Thoracic aorta (tissue), 2 donors: Measurements from ENCODE around the gene TLR9. TPM values are rescaled to one million over a fixed set of nuclear protein-coding genes. Genes with fewer than 3 reads are reported as not detected.

ENCODE experiments used
- ATAC-seq: fragments of 150-250 bp; one replicate; pipeline ENCODE4 v1.8.0; 2017; ENCODE audit warnings: low read depth; ENCODE audit not compliant: insufficient number of reproducible peaks, low FRiP score
- DNase-seq: peaks from one replicate; pipeline ENCODE4 v3.0.0-alpha.2; 2020; ENCODE audit warnings: low spot score
- H3K27ac ChIP-seq, 2 donors: fragments of 200-600 bp; sonication (generic); 1 replicate in 1 of 2; 2 replicates in 1 of 2; pipeline ENCODE4 v1.5.1; 2016; ENCODE audit warnings: mild to moderate bottlenecking in 2 of 2, moderate library complexity in 2 of 2
- H3K27me3 ChIP-seq: fragments of 200-600 bp; sonication (generic); replicated peaks from 2 replicates; pipeline ENCODE4 v1.6.0; 2016; ENCODE audit warnings: mild to moderate bottlenecking; ENCODE audit not compliant: insufficient read depth
- H3K36me3 ChIP-seq: fragments of 200-600 bp; sonication (generic); one replicate; pipeline ENCODE4 v1.5.1; 2016
- H3K4me1 ChIP-seq, 2 donors: fragments of 200-600 bp; sonication (generic); 1 replicate in 1 of 2; 2 replicates in 1 of 2; pipeline versions ENCODE4 v1.5.1 to v1.6.0; 2016; ENCODE audit warnings: low read depth in 2 of 2, mild to moderate bottlenecking in 1 of 2; ENCODE audit not compliant: control insufficient read depth in 1 of 2
- H3K4me3 ChIP-seq: fragments of 200-600 bp; sonication (generic); 2 replicates; pipeline ENCODE4 v1.5.1; 2016; ENCODE audit warnings: mild to moderate bottlenecking
- H3K9me3 ChIP-seq: fragments of 200-600 bp; sonication (generic); 2 replicates; pipeline ENCODE4 v1.5.1; 2016
- total RNA-seq, 2 donors: library from RNA; depleted of rRNA; stranded (reverse); fragments of >200 nt; gene quantifications; one replicate each; pipeline versions ENCODE4 v1.1.0 to v1.2.3, GENCODE V29; 2016
- TF ChIP-seq, protein P1 (sequence below): fragments of 200-600 bp; sonication (generic); IDR thresholded peaks from one replicate; pipeline ENCODE4 v1.5.1; 2019; ENCODE audit warnings: antibody characterized with exemption

The TLR9 gene
- total RNA-seq, 2 donors from 2014 or later: not detected

DNA sequence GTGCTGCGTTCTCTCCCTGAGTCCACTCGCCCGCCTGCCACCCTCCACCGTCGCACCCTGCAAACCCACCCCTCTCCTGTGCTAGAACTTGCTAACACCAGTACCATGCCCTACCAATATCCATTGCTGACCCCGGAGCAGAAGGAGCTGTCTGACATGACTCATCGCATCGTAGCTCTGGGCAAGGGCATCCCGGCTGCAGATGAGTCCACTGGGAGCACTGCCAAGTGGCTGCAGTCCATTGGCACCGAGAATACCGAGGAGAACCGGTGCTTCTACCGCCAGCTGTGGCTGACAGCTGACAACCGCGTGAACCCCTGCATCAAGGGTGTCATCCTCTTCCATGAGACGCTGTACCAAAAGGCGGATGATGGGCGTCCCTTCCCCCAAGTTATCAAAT lies 32.4 kb downstream of the TLR9 start:
- H3K4me3 ChIP-seq: no peak overlapping the region
- peaks cover 10 to 28% of the 10 kb centered on the region in 2 donors for H3K4me1 ChIP-seq
- no peak for DNase-seq
- H3K27me3 ChIP-seq: no peaks in the 10 kb centered on the region
- H3K36me3 ChIP-seq: no peaks in the 10 kb centered on the region
- ATAC-seq: no peak
- no peak overlapping the region for H3K27ac ChIP-seq
- TF ChIP-seq, protein P1, sequence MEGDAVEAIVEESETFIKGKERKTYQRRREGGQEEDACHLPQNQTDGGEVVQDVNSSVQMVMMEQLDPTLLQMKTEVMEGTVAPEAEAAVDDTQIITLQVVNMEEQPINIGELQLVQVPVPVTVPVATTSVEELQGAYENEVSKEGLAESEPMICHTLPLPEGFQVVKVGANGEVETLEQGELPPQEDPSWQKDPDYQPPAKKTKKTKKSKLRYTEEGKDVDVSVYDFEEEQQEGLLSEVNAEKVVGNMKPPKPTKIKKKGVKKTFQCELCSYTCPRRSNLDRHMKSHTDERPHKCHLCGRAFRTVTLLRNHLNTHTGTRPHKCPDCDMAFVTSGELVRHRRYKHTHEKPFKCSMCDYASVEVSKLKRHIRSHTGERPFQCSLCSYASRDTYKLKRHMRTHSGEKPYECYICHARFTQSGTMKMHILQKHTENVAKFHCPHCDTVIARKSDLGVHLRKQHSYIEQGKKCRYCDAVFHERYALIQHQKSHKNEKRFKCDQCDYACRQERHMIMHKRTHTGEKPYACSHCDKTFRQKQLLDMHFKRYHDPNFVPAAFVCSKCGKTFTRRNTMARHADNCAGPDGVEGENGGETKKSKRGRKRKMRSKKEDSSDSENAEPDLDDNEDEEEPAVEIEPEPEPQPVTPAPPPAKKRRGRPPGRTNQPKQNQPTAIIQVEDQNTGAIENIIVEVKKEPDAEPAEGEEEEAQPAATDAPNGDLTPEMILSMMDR: no peak
- H3K9me3 ChIP-seq: no peaks in the 10 kb centered on the region

DNA sequence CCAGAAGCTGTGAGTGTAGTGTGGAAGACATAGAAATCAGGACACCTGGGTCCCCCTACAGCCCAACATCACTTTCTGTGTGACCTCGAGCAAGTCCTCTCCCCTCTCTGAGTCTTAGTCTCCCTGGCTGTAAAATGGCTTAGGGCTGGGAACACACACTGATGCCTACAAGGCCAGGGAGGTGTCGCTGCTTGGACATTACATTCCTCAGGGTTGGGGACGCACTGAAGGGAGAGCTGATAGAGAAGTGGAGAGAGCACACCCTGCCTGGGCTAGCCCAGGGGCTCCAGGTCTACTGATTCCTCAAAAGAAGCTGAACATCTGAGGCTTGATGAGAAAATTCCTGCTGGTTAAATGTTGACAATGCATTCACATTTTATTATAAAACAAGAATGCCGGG lies 33.8 kb downstream of the TLR9 start:
- H3K27ac ChIP-seq: no peak overlapping the region

DNA sequence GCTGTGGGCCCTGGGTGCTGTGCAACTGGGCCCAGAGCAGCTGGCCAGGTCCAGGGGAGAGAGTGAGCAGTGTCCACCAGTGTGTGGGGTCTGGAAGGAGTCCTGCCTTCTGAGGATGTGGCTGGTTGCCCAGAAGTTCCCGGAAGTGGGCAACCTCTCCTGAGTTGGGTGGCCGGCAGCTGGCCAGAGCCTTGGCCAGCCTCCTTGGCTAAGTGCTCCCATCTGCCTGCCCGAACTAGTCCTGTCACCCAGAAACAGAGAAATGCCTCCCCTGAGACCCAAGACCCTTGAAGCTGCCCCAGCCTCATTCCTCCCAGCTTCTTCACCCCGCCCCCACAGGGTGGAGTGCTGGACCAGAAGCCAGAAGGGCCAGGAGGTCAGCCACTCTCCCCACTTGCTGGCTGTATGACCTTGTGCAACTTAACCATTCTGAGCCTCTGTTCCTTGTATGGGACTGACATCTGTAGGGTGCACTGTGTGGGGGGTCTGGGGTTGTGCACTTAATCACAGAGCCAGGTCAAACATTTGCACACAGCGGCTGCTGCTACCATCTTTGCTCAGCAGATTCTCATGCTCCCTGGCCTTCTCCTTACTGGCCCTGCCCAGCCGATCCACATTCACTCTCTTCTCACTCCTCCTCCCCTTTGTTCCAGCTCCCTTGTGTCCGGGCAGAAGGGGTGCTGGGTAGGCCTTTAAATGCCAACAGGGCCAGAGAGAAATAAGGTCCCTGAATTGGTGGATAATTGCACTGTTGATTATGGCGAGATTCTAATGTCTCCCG lies 35.0 kb downstream of the TLR9 start:
- DNase-seq (no peak), ATAC-seq (peak; percentile 55)
- Histone ChIP-seq H3K9me3 (no peaks in the 10 kb centered on the region), H3K4me3 (no peak overlapping the region), H3K27me3 (no peaks in the 10 kb centered on the region), H3K4me1 (peaks cover 5 to 19% of the 10 kb centered on the region in 2 donors), H3K36me3 (no peaks in the 10 kb centered on the region), H3K27ac (peak overlapping the region; percentile 29 to 37)
- TF ChIP-seq, protein P1: no peak

More for the DNA sequence above, 33.8 kb downstream of the TLR9 start:
- TF ChIP-seq, protein P1: no peak
- H3K36me3 ChIP-seq: no peaks in the 10 kb centered on the region
- ATAC-seq (no peak), DNase-seq (no peak)
- H3K27me3 ChIP-seq: no peaks in the 10 kb centered on the region
- H3K9me3 ChIP-seq: no peaks in the 10 kb centered on the region
- H3K4me3 ChIP-seq: no peak overlapping the region
- peaks cover 5 to 19% of the 10 kb centered on the region in 2 donors for H3K4me1 ChIP-seq

- no peaks in the 10 kb centered on the region for H3K9me3 ChIP-seq
- H3K4me1 ChIP-seq: peaks cover 5 to 19% of the 10 kb centered on the region in 2 donors
- TF ChIP-seq, protein P1: no peak
- H3K27me3 ChIP-seq: no peaks in the 10 kb centered on the region
- H3K4me3 ChIP-seq: no peak overlapping the region
- ATAC-seq (no peak), DNase-seq (no peak)
- H3K36me3 ChIP-seq: no peaks in the 10 kb centered on the region
- H3K27ac ChIP-seq: no peak overlapping the region
Measured at GRCh38 chr3:52188556-52188955, 36.9 kb downstream of the TLR9 start.

DNA sequence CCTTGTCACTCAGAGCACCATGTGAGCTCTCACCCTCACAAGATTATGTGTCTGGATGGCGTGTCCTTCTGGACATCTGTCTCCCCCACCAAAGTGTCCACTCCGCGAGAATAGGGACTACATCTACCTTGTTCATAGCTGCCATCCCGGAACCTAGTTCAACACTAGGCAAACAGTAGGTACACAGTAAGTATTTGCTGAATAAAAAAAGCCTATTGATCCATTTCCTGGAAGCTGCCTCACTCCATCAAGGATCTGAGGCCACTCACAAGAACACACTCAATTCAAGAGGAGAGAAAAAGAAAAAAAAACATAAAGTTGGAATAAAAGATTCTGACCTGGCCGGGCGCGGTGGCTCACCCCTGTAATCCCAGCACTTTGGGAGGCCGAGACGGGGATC lies 38.7 kb downstream of the TLR9 start:
- Histone ChIP-seq H3K4me1 (peaks cover 5 to 19% of the 10 kb centered on the region in 2 donors), H3K27ac (no peak overlapping the region), H3K27me3 (no peaks in the 10 kb centered on the region), H3K36me3 (no peaks in the 10 kb centered on the region), H3K4me3 (no peak overlapping the region), H3K9me3 (no peaks in the 10 kb centered on the region)
- no peak for ATAC-seq
- no peak for DNase-seq
- TF ChIP-seq, protein P1: no peak
